Inflammatory macrophage treated with lipopolysaccharide for 1 hour (primary cell): ENCODE measurements around the gene TPD52L2.
A peak's percentile ranks its signal among the peaks of the same experiment; 100 is the strongest.

ENCODE experiments used
- DNase-seq, 2 donors: peaks; one replicate each; pipeline ENCODE4 v3.0.0-alpha.2; 2020 to 2022

The TPD52L2 gene

DNA sequence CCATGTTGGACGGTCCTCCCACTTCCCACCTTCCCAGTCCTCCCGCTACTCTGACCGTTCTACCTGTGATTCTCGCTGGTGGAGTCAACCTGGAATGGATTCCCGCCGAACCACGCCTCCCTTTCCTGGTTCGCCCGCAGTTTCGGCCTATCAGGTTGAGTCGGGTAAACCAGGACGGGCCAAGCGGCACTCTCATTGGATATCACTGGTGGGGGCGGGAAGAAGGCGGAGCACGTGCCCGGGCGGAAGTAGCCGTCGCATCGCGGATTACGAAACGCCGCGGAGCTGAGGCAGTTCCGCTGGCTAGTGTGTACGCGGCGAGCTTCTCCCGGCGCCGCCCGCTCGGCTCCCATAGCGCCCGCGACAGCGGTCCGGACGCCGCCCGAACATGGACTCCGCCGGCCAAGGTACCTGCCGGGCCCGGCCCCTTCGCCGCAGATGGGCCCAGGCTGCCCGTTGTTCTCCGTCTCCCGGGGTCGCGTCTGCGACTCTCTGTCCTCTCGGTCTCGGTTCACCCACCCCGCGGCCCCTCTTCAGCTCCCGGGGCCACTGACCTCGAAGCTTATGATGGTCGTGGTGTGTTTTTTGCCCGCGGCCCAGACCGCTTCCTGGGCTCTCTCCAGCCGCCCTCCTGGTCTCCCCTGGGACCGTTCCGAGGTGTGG lies at the start of gene TPD52L2:
TSS of gene TPD52L2 (plus strand) at position 293 of the 663 bp plus-strand sequence. CDS start at position 389, 96 bp downstream.
- DNase-seq = peak; percentile 98

GRCh38 chr20:63815615-63816253 lies 49.3 kb upstream of the TPD52L2 start:
- DNase-seq = peak in 1 of 2 donors; percentile 12

DNA sequence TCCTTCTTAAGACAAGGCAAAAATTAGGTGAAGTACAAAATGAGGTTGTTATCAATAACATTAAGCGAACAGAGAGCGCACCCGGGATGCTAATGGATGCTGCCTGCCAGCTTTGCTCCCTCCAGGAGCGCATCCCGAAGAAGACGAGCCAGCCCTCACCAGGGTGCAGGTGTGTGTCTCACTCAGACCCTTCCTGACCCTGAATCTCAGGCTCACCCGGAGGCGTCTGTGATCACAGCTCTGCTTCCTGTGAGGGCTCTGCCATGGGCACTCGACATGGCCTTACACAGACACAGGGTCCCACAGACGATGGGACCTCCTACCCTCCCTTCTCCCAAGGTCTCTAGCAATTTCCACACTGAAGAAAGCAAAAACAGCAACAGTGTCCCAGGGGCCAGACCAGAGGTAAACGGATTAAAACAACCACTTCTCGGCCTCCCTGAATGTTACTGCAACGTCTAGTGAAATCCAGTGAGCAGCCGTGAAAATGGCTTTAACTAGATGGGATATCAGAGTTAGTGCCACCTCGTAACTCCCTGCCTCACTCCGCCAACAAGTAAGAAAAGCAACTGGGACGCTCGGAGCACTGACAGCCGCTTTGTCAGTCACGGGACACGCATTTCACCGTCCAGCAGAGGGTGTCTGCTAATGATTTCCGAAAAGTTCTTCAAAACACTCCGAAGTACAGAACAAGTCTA lies 45.7 kb upstream of the TPD52L2 start:
- no peak for DNase-seq

DNA sequence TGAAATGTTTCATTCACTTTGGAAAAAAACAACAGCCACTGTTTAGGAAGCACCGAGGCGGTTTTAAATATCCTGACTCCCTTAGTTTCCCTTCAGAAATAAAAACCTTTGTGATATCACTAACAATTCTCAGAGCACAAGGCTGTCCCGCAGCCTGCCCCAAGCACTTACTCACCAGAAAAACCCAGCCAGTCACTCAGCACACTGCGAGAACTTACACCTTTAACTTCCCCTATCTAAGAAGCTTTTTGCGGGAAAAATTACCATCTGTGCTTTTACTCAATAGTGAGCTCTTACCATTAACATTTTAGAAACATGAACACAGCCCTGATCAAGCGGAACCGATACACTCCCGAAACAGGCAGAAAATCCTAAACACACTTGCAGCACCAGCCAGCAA lies 43.3 kb upstream of the TPD52L2 start:
- peak; percentile 35 to 50 for DNase-seq

GRCh38 chr20:63822276-63822696 lies 42.8 kb upstream of the TPD52L2 start:
- DNase-seq = peak; percentile 86 to 91

DNA sequence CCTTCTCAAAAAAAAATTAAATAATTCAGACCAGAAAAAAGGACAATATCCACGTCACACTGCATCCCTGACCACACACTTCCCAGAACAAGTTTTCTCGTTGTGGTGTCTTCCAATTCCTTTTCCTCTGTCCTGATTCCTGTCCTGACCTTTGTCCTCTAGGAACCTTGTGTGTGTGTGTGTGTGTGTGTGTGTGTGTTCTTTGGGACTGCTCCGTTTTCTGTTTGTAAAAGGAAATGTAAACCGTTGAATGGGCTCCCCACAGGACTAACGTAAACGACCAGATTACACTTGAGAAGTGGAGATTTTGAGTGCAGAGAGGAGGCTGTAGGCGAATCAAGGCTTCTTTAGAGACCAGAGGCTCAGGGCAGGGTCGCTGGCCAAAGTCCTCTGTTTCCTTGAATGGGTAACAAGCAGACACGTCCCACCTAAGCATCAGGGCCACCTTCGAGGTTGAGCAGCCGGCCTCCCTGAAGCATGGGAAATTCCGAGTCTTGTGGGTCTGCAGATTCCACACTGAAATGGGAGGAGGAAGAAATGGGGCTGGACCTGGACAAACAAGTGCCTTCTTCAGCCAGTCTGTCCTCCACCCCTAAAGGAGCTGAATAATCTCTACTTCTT lies 41.3 kb upstream of the TPD52L2 start:
- DNase-seq = no peak

- no peak for DNase-seq
Measured at GRCh38 chr20:63825331-63826118, 39.5 kb upstream of the TPD52L2 start.

- no peak for DNase-seq
Measured at GRCh38 chr20:63826753-63827152, 38.3 kb upstream of the TPD52L2 start.

DNA sequence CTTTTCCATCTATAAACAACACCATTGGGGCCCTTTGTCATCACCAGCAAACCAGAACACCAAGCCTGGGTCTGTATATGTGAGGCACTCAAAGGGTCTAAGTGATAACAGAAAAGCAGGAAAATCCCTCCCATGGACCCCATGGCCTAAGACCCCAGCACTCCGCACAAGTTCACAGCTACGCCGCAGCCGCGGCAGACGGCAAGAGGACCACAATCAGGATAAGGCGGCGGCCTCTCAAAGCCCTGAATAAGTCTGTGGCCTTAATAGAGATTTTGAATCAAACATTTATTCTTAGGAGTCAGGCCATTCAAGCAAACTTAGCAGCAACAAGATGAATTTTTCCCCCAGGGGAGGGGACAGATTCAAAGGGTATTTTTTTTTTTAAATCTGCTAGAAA lies 36.9 kb upstream of the TPD52L2 start:
- DNase-seq = no peak

DNA sequence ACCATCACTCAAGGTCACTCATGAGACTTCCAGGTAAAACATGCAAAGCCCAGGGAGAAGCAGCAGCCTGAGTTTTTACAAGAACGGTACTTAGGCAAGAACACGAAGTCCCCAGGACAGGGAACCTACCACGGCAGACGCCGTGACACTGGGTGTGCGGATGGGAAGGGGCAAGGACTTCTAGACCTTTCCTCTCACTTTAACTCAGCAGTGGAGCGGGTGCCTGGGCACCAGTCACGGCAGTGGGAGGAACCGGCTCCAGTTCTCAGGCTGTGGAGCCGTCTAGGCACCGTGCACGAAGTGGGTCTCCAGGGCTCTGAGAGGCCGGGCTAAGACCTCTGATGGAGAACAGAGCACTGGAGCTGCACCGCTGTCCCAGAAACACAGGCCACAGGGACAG lies 36.5 kb upstream of the TPD52L2 start:
- no peak for DNase-seq

GRCh38 chr20:63828951-63829350 lies 36.1 kb upstream of the TPD52L2 start:
- DNase-seq = no peak

DNA sequence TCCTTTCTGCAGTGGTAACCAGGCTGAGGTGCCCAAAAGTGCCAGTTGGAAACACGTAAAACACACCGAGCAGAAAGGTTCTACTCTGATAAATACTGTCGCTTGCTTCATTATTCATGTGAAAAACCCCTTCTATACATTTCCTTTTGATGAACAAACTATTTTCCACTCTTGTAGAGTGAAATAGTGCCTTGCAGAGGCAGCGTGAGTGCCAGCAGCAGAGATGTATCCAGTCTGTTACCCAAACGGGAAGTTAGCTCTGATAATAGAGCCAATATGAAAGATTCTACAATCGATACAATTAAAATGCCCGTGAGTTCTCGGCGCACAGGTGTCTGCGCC lies 35.5 kb upstream of the TPD52L2 start:
- peak in 1 of 2 donors; percentile 28 for DNase-seq

DNA sequence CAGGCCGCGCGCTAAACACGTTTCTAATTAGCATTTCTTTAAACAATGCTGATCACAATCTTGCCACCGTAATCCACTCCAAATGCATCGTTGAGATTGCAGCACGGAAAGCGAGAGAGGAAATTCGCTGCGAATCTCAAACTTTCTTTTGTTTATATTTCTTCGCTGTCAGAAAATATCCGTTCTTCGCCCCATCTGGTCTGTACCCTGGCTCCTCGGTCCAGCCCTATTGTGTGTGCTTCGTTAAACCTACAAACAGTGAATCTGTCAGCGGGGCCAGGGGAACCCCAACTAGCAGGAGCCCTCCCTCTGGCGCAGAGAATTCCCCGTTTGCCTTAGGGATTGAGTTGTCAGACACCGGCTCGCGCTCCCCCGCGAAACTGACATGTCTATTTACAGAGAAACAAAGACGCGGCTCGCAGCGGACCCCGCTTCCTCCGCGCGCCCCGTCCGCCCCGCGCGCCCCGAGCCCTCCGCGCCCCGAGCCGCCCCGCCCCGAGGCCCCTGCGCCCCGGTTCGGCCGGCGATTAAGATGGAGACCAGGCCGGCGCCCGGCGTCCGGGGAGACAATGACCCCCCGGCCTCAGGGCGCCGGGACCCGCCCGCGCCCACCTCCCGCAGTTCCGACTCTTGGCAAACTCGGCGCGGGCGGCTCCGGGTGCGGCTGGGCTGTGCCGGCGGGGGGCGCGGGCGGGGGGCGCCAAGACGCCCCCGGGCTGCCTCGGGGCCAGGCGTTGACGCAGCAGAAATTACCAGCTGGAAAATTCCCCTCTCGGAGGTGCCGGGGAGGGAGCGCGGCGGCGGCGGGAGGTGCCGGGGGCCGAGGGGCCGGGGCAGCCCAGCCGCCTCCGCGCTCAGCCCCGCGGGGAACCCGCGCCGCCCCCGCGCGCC lies 34.9 kb upstream of the TPD52L2 start:
- peak; percentile 44 to 51 for DNase-seq

- peak; percentile 24 to 58 for DNase-seq
Measured at GRCh38 chr20:63830841-63831588, 34.1 kb upstream of the TPD52L2 start, which contains the start of gene ZBTB46. ZBTB46 (minus strand) TSS chr20:63831264; CDS start chr20:63790757, 40,507 bp downstream.

- no peak for DNase-seq
Measured at GRCh38 chr20:63831646-63831992, 33.5 kb upstream of the TPD52L2 start.

DNA sequence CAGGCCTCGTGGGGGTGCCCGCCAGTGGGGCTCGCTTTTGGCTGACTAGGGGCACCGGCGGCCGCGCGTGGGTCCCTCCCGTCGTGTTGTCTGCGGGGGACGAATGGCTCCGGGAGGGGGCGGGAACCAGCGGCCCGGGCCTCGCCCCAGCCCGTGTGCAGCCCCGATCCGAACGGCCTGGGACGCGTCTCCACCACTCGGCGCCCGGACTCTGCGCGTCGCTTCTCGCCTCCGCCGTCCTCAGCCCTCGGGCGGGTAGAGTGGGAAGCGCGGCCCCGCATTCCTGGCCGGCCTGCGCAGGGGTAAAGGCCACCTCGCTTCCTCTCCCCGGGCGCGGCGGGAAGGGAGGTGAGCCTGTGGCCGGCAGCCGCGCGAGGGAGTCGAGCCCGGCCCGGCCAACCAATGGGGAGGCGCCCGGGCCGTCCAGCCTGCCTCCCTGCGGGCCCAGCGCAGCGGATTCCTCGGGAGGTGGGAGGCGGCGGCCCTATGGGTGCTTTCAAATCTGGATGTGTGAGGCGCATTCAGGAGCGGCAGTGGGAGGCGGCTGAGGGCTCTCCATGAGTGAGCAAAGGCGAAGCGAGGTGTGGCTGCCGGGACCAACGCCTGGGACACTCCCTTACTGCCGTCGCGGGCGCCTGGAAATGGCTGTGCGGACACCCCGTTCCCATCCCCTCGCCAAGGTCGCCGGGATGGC lies 32.9 kb upstream of the TPD52L2 start:
- DNase-seq = peak in 1 of 2 donors; percentile 37

GRCh38 chr20:63833776-63834490 lies 31.1 kb upstream of the TPD52L2 start:
- DNase-seq = no peak

DNA sequence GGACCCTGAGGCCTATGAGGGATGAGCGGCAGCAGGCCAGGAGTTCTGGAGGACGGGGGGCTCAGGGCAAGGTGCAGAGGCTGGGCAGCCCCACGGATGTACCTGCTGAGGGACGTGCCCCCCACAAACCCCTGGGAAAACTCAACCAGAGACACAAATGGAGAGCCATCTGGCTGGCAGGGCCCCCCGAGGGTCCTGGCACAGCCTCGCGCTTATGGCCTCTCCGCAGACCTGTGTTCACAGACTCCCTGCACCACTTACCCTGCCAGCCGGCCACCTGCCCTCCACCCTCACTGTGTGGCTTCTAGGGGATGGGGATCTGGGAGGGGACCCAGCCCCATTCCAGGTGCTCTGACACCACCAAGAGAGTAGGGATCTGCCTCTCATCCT lies 30.6 kb upstream of the TPD52L2 start:
- DNase-seq = no peak

DNA sequence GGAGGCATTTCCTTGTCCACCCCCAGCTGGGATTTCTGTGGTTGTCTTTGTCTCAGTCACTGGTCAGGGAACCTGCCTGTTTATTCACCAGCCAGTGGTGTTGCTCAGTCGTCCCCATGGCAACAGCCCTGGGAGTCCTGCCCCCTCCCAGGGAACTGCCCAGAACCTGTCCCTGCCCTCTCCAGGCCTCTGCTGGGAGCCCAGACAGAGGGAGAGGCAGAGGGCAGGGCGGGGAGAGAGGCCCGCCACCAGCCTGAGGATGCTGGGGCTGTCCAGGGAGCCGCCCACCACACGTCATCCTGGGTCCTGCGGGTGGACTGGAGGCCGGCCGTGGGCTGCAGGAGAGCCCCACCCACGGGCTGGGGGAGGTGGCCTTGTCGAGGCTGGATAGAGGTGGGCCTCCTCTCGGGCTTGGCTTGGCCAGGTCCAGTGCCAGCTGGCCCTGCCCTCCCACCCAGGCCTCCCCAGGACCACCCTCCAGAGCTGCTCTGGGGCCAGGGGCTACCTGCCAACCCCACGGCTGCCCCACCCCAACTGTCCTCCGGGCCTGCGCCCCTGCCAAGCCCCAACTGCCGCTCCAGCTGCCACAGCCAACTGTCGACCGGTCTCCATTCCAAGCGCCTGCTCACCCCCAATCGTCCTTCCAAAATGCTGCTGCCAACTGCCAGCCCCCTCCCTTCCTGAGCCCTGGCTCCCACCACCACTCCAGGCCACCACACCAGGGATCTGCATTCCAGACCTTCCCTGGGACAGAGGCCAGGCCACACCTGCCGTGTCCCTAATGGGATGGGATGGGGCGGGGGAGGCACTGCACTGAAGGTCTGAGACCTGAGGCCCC lies 29.8 kb upstream of the TPD52L2 start:
- DNase-seq = peak; percentile 75 to 89
